Measurements from ENCODE around the gene RGCC. TPM values are rescaled to one million over a fixed set of nuclear protein-coding genes. Genes with fewer than 3 reads are reported as not detected.
"Not testable (repeated sequence)": the region's sequence is repeated elsewhere in the genome, so short reads cannot be mapped to it uniquely, and the experiment has no call there.

The RGCC gene
- total RNA-seq, 3 donors from 2014 or later, result 91.8 to 112 (median 95.7) TPM

- no peak overlapping the region for H3K4me3 ChIP-seq
- no peak for DNase-seq (ENCODE audit: low spot score in 2 of 2)
- TF ChIP-seq POLR2AphosphoS5 (IDR thresholded peaks at IDR 0.05) (no peak), POLR2A (IDR thresholded peaks at IDR 0.05) (no peak)
- TF ChIP-seq, protein P1, sequence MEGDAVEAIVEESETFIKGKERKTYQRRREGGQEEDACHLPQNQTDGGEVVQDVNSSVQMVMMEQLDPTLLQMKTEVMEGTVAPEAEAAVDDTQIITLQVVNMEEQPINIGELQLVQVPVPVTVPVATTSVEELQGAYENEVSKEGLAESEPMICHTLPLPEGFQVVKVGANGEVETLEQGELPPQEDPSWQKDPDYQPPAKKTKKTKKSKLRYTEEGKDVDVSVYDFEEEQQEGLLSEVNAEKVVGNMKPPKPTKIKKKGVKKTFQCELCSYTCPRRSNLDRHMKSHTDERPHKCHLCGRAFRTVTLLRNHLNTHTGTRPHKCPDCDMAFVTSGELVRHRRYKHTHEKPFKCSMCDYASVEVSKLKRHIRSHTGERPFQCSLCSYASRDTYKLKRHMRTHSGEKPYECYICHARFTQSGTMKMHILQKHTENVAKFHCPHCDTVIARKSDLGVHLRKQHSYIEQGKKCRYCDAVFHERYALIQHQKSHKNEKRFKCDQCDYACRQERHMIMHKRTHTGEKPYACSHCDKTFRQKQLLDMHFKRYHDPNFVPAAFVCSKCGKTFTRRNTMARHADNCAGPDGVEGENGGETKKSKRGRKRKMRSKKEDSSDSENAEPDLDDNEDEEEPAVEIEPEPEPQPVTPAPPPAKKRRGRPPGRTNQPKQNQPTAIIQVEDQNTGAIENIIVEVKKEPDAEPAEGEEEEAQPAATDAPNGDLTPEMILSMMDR (IDR thresholded peaks at IDR 0.05), result no peak
- no peak overlapping the region for H3K27ac ChIP-seq
- H3K4me1 ChIP-seq, result no peaks in the 10 kb centered on the region
- no peaks in the 10 kb centered on the region for H3K27me3 ChIP-seq
- intact Hi-C loops (cut with DNase I; ENCODE audit: low total_unique reads), result no loop called here
- H3K9me3 ChIP-seq, result peaks cover 0 to 4% of the 10 kb centered on the region in 2 donors
- no peaks in the 10 kb centered on the region for H3K36me3 ChIP-seq
These were observed 38.1 kb upstream of the RGCC start for GRCh38 chr13:41419206-41419605.

DNA sequence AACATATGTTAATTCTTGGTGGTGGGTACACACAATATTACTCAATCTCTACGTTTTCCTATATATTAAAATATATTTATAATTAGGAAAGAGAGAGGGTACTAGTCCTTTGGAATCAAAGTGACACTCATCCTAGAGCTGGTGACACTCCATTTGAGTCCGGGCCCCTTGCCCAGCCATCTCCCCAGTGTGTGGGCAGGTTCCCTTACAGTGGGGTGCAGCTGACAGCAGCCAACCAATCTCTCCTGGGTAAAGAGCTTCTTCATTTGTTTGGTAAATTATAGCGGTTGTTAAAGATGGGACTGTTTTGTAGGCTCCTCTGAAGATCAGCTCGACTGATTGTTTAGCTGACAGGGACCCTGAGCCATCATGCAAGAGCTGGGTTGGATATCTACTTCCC lies 37.2 kb upstream of the RGCC start:
- Histone ChIP-seq H3K4me1 (no peaks in the 10 kb centered on the region), H3K4me3 (no peak overlapping the region), H3K27ac (no peak overlapping the region), H3K9me3 (peaks cover 0 to 4% of the 10 kb centered on the region in 2 donors), H3K27me3 (no peaks in the 10 kb centered on the region), H3K36me3 (no peaks in the 10 kb centered on the region)
- intact Hi-C loops (cut with DNase I; ENCODE audit: low total_unique reads), result no loop called here
- no peak for TF ChIP-seq POLR2AphosphoS5 (IDR thresholded peaks at IDR 0.05)
- TF ChIP-seq, protein P1 (IDR thresholded peaks at IDR 0.05), result no peak
- TF ChIP-seq POLR2A (IDR thresholded peaks at IDR 0.05), result no peak
- no peak for DNase-seq (ENCODE audit: low spot score in 2 of 2)

GRCh38 chr13:41421330-41421729 lies 36.0 kb upstream of the RGCC start:
- intact Hi-C loops (cut with DNase I; ENCODE audit: low total_unique reads), result not testable (repeated sequence)

GRCh38 chr13:41421983-41422382 lies 35.4 kb upstream of the RGCC start:
- H3K27me3 ChIP-seq; H3K4me1 ChIP-seq; H3K27ac ChIP-seq; H3K9me3 ChIP-seq; H3K36me3 ChIP-seq; intact Hi-C loops (cut with DNase I; ENCODE audit: low total_unique reads); H3K4me3 ChIP-seq; DNase-seq (ENCODE audit: low spot score in 2 of 2): not testable (repeated sequence)

More at GRCh38 chr13:41421330-41421729, 36.0 kb upstream of the RGCC start:
- not testable (repeated sequence) for H3K4me1 ChIP-seq; DNase-seq (ENCODE audit: low spot score in 2 of 2); H3K9me3 ChIP-seq; H3K36me3 ChIP-seq; H3K27ac ChIP-seq; H3K27me3 ChIP-seq; H3K4me3 ChIP-seq

GRCh38 chr13:41423259-41423658 lies 34.1 kb upstream of the RGCC start:
- H3K4me1 ChIP-seq; H3K27me3 ChIP-seq; H3K27ac ChIP-seq; H3K36me3 ChIP-seq; H3K4me3 ChIP-seq; H3K9me3 ChIP-seq; intact Hi-C loops (cut with DNase I; ENCODE audit: low total_unique reads); DNase-seq (ENCODE audit: low spot score in 2 of 2): not testable (repeated sequence)

GRCh38 chr13:41424675-41425074 lies 32.7 kb upstream of the RGCC start:
- H3K4me3 ChIP-seq; DNase-seq (ENCODE audit: low spot score in 2 of 2); H3K27me3 ChIP-seq; H3K36me3 ChIP-seq; H3K27ac ChIP-seq; intact Hi-C loops (cut with DNase I; ENCODE audit: low total_unique reads); H3K9me3 ChIP-seq; H3K4me1 ChIP-seq: not testable (repeated sequence)

DNA sequence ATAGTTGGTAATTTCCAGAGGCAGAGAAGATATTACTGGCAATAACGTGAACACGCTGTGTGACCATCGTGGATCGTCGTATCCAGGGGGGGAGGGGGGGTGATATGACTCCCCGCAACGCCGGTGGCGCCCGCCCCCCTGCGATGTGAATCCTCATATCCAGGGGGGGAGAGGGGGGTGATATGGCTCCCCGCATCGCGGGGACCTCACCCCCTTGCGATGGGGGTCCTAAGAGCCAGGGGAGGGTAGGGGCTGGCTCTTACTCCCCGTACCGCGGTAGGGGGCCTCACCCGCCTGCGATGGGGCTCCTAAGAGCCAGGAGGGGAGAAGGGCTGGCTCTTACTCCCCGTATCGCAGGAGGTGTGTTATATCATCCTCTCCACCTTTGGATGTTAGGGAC lies 31.3 kb upstream of the RGCC start:
- no peak overlapping the region for H3K27ac ChIP-seq
- DNase-seq (ENCODE audit: low spot score in 2 of 2), result no peak
- H3K27me3 ChIP-seq, result peaks cover 0 to 7% of the 10 kb centered on the region in 2 donors
- H3K9me3 ChIP-seq, result no peaks in the 10 kb centered on the region
- no peak overlapping the region for H3K4me3 ChIP-seq
- TF ChIP-seq POLR2AphosphoS5 (IDR thresholded peaks at IDR 0.05), result no peak
- no peak for TF ChIP-seq POLR2A (IDR thresholded peaks at IDR 0.05)
- TF ChIP-seq, protein P1 (IDR thresholded peaks at IDR 0.05), result no peak
- no peaks in the 10 kb centered on the region for H3K36me3 ChIP-seq
- H3K4me1 ChIP-seq, result no peaks in the 10 kb centered on the region
- intact Hi-C loops (cut with DNase I; ENCODE audit: low total_unique reads), result no loop called here

Measured in breast epithelium (tissue), 4 donors.